Parathyroid adenoma (tissue), 2 donors: ENCODE data around the gene BIN1.

Experiments
- H2AFZ ChIP-seq: fragments of 300-600 bp; sonication (generic); one replicate; pipeline ENCODE4 v1.7.0; 2017; ENCODE audit warnings: antibody characterized with exemption, mild to moderate bottlenecking
- H3K27ac ChIP-seq: fragments of 300-600 bp; sonication (generic); one replicate; pipeline ENCODE4 v1.7.0; 2017
- H3K27me3 ChIP-seq: fragments of 300-600 bp; sonication (generic); one replicate; pipeline ENCODE4 v1.7.0; 2017; ENCODE audit warnings: low read length; ENCODE audit not compliant: control insufficient read depth, insufficient read depth
- H3K36me3 ChIP-seq: fragments of 300-600 bp; sonication (generic); one replicate; pipeline ENCODE4 v1.7.0; 2017; ENCODE audit warnings: low read length; ENCODE audit not compliant: control insufficient read depth, insufficient read depth
- H3K4me1 ChIP-seq: fragments of 300-600 bp; sonication (generic); one replicate; pipeline ENCODE4 v1.7.0; 2017; ENCODE audit warnings: control low read depth
- H3K4me2 ChIP-seq: fragments of 300-600 bp; sonication (generic); one replicate; pipeline ENCODE4 v1.7.0; 2017; ENCODE audit warnings: low read length
- H3K4me3 ChIP-seq: fragments of 300-600 bp; sonication (generic); one replicate; pipeline ENCODE4 v1.7.0; 2017; ENCODE audit warnings: low read depth, low read length
- H3K79me2 ChIP-seq: fragments of 300-600 bp; sonication (generic); one replicate; pipeline ENCODE4 v1.7.0; 2017; ENCODE audit warnings: control low read depth
- H3K9ac ChIP-seq: fragments of 300-600 bp; sonication (generic); one replicate; pipeline ENCODE4 v1.7.0; 2017; ENCODE audit warnings: mild to moderate bottlenecking
- H3K9me3 ChIP-seq: fragments of 300-600 bp; sonication (generic); one replicate; pipeline ENCODE4 v1.7.0; 2017; ENCODE audit warnings: low read length; ENCODE audit not compliant: control insufficient read depth
- TF ChIP-seq, protein P1 (sequence below): fragments of 300-600 bp; sonication (generic); IDR thresholded peaks from one replicate; pipeline ENCODE4 v1.7.0; 2017; ENCODE audit warnings: antibody characterized with exemption, mild to moderate bottlenecking
- donor health status: primary hyperparathyroidism.

The BIN1 gene

DNA sequence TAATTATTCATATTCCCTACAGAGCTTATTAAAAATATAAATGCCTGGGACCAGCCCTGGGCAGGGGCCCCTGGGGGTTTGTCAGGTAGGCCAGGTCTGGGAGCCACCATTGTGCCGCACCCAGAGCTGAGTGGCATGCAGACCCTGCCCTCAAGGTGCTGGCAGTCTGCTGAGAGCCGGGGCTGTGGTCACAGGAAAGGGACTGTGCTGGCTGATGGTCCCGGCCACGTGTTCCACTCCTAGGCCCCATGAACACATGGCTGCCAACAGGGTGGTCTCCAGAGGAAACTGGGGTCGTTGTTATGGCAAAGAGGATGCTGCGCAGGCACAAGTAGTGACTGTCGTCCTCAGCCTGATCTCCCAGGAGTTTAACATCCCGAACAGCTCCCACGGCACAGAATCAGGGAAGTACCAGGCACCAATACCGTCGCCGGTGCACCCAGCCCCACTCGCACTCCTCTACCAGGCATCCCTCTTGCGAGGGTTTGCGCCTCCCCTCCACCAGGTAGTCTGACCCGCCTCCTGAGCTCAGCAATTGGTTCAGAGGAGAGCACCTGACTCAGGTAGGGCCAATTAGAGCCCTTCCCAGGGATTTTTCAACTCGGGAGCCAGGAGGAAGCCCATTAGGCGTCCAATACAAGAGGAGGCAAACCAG is 39.2 kb upstream of the BIN1 start:
- Histone ChIP-seq H3K79me2 (no peaks in the 10 kb centered on the region), H3K27me3 (no peaks in the 10 kb centered on the region), H3K4me1 (no peaks in the 10 kb centered on the region), H3K36me3 (no peaks in the 10 kb centered on the region), H3K27ac (no peak overlapping the region), H2AFZ (no peak overlapping the region), H3K4me3 (no peak overlapping the region), H3K9ac (no peak overlapping the region), H3K4me2 (no peak overlapping the region), H3K9me3 (no peaks in the 10 kb centered on the region)
- TF ChIP-seq, protein P1, sequence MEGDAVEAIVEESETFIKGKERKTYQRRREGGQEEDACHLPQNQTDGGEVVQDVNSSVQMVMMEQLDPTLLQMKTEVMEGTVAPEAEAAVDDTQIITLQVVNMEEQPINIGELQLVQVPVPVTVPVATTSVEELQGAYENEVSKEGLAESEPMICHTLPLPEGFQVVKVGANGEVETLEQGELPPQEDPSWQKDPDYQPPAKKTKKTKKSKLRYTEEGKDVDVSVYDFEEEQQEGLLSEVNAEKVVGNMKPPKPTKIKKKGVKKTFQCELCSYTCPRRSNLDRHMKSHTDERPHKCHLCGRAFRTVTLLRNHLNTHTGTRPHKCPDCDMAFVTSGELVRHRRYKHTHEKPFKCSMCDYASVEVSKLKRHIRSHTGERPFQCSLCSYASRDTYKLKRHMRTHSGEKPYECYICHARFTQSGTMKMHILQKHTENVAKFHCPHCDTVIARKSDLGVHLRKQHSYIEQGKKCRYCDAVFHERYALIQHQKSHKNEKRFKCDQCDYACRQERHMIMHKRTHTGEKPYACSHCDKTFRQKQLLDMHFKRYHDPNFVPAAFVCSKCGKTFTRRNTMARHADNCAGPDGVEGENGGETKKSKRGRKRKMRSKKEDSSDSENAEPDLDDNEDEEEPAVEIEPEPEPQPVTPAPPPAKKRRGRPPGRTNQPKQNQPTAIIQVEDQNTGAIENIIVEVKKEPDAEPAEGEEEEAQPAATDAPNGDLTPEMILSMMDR = no peak

DNA sequence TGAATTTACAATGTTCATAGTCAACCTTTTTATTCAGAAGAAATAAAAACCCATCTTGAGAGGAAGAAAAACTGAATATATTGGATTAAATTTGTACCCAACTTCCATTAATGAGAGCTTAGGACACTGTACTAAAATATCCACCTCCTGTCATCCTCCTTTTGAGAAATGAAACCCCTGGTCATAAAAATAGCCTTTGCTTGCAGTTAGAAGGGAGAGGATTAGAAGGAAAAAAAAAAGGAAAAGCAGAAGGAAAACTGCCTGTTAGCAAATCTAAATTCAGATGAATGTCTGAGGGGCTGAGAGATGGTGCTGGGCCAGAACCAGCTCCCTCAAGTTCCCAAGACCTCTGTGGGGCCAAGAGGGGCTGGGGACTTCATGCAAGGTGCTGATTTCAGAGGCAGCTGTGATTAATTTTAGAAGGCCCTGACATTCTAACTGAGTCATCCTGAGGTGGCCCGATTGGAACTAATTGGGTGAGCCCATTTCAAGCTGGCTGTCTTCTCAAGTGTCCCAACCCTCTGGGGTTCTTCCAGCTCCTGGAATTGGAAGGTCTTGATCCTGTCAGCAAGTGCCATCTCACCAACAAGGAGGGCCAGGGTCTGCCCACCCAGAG is 38.4 kb upstream of the BIN1 start:
- Histone ChIP-seq H3K4me1 (no peaks in the 10 kb centered on the region), H2AFZ (no peak overlapping the region), H3K4me3 (no peak overlapping the region), H3K9me3 (no peaks in the 10 kb centered on the region), H3K4me2 (no peak overlapping the region), H3K9ac (no peak overlapping the region), H3K27me3 (no peaks in the 10 kb centered on the region), H3K79me2 (no peaks in the 10 kb centered on the region), H3K27ac (no peak overlapping the region), H3K36me3 (no peaks in the 10 kb centered on the region)
- TF ChIP-seq, protein P1 = no peak

DNA sequence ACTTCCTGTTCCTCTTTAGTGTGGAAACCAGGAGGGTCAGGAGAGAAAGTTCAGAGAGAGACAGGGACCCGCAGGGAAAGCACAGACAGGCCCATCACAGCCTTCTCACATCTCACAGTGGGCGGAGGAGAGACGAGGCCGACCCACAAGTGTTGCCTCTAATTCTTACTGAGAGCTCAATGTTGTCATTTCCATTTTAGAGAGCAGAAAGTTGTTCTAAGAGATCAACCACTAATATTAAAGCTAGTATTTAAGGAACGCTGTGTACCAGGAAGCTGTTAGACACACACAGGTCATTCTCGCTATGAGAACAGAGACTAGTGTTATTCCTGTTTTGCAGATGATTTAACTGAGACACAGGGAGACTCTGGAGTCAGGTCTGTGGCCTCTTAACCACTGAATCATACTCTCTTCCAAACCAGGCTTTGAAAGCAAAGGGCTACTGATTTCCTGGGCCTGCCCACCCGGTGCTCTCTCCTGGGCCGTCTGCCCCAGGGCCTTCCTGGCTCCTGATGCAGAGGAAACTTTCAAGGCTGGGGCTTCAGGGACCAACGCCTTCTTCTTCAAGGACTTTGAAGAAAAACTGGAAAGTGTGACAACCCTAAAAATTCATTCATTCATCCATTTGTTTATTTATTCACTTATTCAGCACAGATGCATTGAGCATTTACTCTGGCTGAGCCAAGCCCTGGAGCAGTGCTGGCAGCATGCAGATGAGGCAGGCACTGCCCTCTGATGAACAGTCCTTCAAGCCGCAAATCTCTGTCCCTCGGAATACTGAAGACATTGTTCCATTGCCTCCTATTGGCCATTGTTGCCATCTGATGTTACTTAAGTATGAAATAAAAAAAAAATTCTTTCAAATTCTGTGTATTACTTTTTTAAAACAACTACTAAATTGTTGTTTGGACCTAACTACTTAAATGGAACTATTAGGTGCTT is 37.2 kb upstream of the BIN1 start:
- TF ChIP-seq, protein P1 = peak; percentile 42
- peak overlapping the region; percentile 27 for H3K27ac ChIP-seq

DNA sequence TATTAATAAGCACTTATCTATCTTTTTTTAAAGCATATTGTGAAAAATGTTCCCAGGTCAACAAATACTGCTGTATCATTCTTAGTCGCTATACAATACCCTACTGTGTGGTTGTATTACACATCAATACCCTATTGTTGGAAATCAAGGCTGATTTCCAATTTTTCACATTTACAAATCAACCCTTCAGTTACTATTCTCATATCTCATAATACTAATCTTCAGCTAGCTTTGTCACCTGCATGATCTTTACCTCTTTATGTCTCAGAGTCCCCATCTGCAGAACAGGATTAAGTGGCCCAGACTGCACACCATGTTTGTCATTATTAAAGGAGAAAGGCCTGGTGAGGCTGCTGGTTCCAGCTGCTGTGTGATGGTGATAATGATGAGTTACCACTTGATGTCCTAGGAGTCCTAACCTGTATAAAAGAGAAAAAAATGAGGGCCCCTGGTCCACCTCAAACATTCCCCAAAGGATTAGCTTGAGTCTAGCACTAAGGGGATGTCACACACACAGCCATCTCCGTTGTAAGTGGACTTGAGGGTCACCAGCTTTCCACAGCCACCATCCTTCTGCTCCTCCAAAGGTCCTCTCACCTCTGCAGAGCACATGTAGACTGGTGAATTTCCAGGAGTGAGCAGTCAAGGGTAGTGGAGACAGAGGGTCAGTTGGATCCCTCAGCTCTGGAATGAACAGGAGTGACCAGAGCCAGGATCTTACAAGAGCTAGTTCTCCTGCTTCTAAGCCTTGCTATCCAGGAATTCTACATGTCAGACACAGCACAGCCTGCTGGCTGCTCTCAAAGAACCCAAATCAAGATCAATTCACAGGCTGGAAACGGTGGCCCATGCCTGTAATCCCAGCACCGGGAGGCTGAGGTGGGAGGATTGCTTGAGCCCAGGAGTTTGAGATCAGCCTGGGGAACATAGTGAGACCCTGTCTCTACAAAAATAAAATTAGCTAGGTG is 36.0 kb upstream of the BIN1 start:
- TF ChIP-seq, protein P1 = no peak
- Histone ChIP-seq H3K36me3 (no peaks in the 10 kb centered on the region), H3K79me2 (no peaks in the 10 kb centered on the region), H2AFZ (no peak overlapping the region), H3K9ac (no peak overlapping the region), H3K4me2 (no peak overlapping the region), H3K27ac (no peak overlapping the region), H3K4me3 (no peak overlapping the region), H3K27me3 (no peaks in the 10 kb centered on the region), H3K9me3 (no peaks in the 10 kb centered on the region), H3K4me1 (no peaks in the 10 kb centered on the region)

More for the DNA sequence above, 37.2 kb upstream of the BIN1 start:
- H3K79me2 ChIP-seq = no peaks in the 10 kb centered on the region
- no peak overlapping the region for H2AFZ ChIP-seq
- H3K36me3 ChIP-seq = no peaks in the 10 kb centered on the region
- H3K4me2 ChIP-seq = no peak overlapping the region
- no peaks in the 10 kb centered on the region for H3K4me1 ChIP-seq
- H3K9me3 ChIP-seq = no peaks in the 10 kb centered on the region
- H3K4me3 ChIP-seq = no peak overlapping the region
- H3K9ac ChIP-seq = no peak overlapping the region
- no peaks in the 10 kb centered on the region for H3K27me3 ChIP-seq
